CD4-positive, alpha-beta T cell (primary cell): ENCODE measurements around the gene RPN2. TPM values are rescaled to one million over a fixed set of nuclear protein-coding genes. Genes with fewer than 3 reads are reported as not detected.

Source experiments
- ATAC-seq: fragments of 200-7000 bp; cut with Tn5 transposase; one replicate; pipeline ENCODE4 v1.10.0; 2022; ENCODE audit warnings: mild to moderate bottlenecking; ENCODE audit not compliant: poor library complexity
- CTCF ChIA-PET: fragments of 350-600 bp; sonication (Branson Sonifier 250); formaldehyde crosslinking; loops from one replicate; lab custom pipeline; 2021; ENCODE audit warnings: antibody characterized with exemption, inconsistent platforms; lab: Charles Lee
- POLR2A ChIA-PET: fragments of 350-600 bp; sonication (Branson Sonifier 250); formaldehyde crosslinking; loops from one replicate; lab custom pipeline; 2021; ENCODE audit warnings: antibody characterized with exemption, inconsistent platforms; lab: Charles Lee
- DNase-seq, 14 experiments: peaks; one replicate each; pipeline ENCODE4 v3.0.0-alpha.2; 2013 to 2020; ENCODE audit warnings: mixed read lengths in 2 of 14
- H3K27ac ChIP-seq, 2 donors: one replicate each; pipeline versions ENCODE4 v1.5.1 to v1.7.0; 2013; ENCODE audit warnings: low read length in 2 of 2, low read depth in 1 of 2, mild to moderate bottlenecking in 1 of 2
- H3K27me3 ChIP-seq, 2 experiments: 1 replicate in 1 of 2; 2 replicates in 1 of 2; pipeline versions ENCODE4 v1.6.1 to v1.7.0; 2013; ENCODE audit warnings: low read length in 2 of 2, control low read depth in 1 of 2, mild to moderate bottlenecking in 1 of 2, moderate library complexity in 1 of 2; ENCODE audit not compliant: insufficient read depth in 2 of 2, control insufficient read depth in 1 of 2
- H3K36me3 ChIP-seq: one replicate; pipeline ENCODE4 v1.6.1; 2013; ENCODE audit warnings: low read length, control low read depth; ENCODE audit not compliant: insufficient read depth
- H3K4me1 ChIP-seq: one replicate; pipeline ENCODE4 v1.6.1; 2013; ENCODE audit warnings: low read length, control low read depth; ENCODE audit not compliant: insufficient read depth
- H3K4me3 ChIP-seq: one replicate; pipeline ENCODE4 v1.5.1; 2013; ENCODE audit warnings: mild to moderate bottlenecking, low read length, moderate library complexity
- H3K9me3 ChIP-seq, 2 experiments: 1 replicate in 1 of 2; 2 replicates in 1 of 2; pipeline versions ENCODE4 v1.6.1 to v1.7.0; 2013; ENCODE audit warnings: low read length in 2 of 2, mild to moderate bottlenecking in 2 of 2, control low read depth in 1 of 2, moderate library complexity in 1 of 2; ENCODE audit not compliant: control insufficient read depth in 1 of 2, insufficient read depth in 1 of 2
- H3K27ac Mint-ChIP-seq: one replicate; pipeline ENCODE4 v1.8.0; 2020; ENCODE audit warnings: mixed read lengths
- H3K27me3 Mint-ChIP-seq: one replicate; pipeline ENCODE4 v1.8.0; 2021; ENCODE audit warnings: mixed read lengths
- H3K36me3 Mint-ChIP-seq: one replicate; pipeline ENCODE4 v1.8.0; 2021; ENCODE audit warnings: low read depth, mixed read lengths
- H3K4me1 Mint-ChIP-seq: one replicate; pipeline ENCODE4 v1.8.0; 2021; ENCODE audit warnings: low read depth, mixed read lengths
- H3K4me3 Mint-ChIP-seq: one replicate; pipeline ENCODE4 v1.8.0; 2020; ENCODE audit warnings: mild to moderate bottlenecking, mixed read lengths
- H3K9me3 Mint-ChIP-seq: one replicate; pipeline ENCODE4 v1.8.0; 2020; ENCODE audit warnings: mixed read lengths
- intact Hi-C, 2 experiments: fragments of 100-400 bp; cut with DNase I in 1 of 2; cut with micrococcal nuclease in 1 of 2; formaldehyde crosslinking; loops; one replicate each; pipeline versions ENCODE4 v1.15.1 to v1.9.0; 2023 to 2025; cut with DNase I, micrococcal nuclease
- total RNA-seq, 174 experiments: library from RNA in 2 of 174; stranded (reverse) in 2 of 174; gene quantifications; one replicate each; pipeline ENCODE4 v1.2.3 and lab custom pipeline; 2021 to 2026
- TF ChIP-seq, protein P1 (sequence below): fragments of 200-600 bp; IDR thresholded peaks from one replicate; pipeline ENCODE4 v1.8.0; 2022; ENCODE audit warnings: antibody characterized with exemption, mild to moderate bottlenecking

The RPN2 gene
- total RNA-seq, 2 experiments from 2014 or later, result 62.8 to 65.8 TPM

DNA sequence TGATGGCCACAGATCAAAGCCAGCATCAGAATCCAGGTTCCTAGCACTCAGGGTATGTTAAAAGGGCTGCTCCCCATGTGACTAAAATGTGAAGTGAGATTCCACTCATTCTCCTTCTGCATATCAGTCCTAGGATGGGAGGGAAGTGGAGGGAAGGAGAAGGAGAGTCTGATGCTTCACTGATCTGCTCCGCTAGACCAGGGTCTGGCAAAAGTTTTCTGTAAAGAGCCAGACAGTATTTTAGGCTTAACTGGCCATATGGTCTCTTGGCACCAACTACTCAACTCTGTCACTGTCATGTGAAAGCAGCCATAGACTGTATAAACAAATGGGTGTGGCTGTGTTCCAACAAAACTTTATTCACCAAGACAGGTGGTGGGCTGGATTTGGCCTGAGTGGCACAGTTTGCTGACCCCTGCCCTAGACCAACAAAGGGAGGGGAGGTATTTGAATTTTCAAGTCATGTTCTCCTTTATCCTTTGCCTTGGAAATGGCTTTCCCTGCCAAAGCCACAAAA, 59.9 kb downstream of the RPN2 start:
- H3K4me3 Mint-ChIP-seq, result no peak overlapping the region
- peaks cover 99% of the 10 kb centered on the region for H3K36me3 ChIP-seq
- ChIA-PET POLR2A (no interaction called here), CTCF (no interaction called here)
- H3K27ac Mint-ChIP-seq, result no peak overlapping the region
- H3K27me3 ChIP-seq, result no peaks in the 10 kb centered on the region
- no peaks in the 10 kb centered on the region for H3K4me1 Mint-ChIP-seq
- peaks cover 94% of the 10 kb centered on the region for H3K36me3 Mint-ChIP-seq
- H3K4me1 ChIP-seq, result no peaks in the 10 kb centered on the region
- no peak overlapping the region for H3K4me3 ChIP-seq
- no peaks in the 10 kb centered on the region for H3K9me3 Mint-ChIP-seq
- DNase-seq (no peak), ATAC-seq (no peak)
- H3K9me3 ChIP-seq, result no peaks in the 10 kb centered on the region
- H3K27ac ChIP-seq, result no peak overlapping the region
- intact Hi-C loops, result no loop called here
- no peaks in the 10 kb centered on the region for H3K27me3 Mint-ChIP-seq
- TF ChIP-seq, protein P1, sequence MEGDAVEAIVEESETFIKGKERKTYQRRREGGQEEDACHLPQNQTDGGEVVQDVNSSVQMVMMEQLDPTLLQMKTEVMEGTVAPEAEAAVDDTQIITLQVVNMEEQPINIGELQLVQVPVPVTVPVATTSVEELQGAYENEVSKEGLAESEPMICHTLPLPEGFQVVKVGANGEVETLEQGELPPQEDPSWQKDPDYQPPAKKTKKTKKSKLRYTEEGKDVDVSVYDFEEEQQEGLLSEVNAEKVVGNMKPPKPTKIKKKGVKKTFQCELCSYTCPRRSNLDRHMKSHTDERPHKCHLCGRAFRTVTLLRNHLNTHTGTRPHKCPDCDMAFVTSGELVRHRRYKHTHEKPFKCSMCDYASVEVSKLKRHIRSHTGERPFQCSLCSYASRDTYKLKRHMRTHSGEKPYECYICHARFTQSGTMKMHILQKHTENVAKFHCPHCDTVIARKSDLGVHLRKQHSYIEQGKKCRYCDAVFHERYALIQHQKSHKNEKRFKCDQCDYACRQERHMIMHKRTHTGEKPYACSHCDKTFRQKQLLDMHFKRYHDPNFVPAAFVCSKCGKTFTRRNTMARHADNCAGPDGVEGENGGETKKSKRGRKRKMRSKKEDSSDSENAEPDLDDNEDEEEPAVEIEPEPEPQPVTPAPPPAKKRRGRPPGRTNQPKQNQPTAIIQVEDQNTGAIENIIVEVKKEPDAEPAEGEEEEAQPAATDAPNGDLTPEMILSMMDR, result no peak

DNA sequence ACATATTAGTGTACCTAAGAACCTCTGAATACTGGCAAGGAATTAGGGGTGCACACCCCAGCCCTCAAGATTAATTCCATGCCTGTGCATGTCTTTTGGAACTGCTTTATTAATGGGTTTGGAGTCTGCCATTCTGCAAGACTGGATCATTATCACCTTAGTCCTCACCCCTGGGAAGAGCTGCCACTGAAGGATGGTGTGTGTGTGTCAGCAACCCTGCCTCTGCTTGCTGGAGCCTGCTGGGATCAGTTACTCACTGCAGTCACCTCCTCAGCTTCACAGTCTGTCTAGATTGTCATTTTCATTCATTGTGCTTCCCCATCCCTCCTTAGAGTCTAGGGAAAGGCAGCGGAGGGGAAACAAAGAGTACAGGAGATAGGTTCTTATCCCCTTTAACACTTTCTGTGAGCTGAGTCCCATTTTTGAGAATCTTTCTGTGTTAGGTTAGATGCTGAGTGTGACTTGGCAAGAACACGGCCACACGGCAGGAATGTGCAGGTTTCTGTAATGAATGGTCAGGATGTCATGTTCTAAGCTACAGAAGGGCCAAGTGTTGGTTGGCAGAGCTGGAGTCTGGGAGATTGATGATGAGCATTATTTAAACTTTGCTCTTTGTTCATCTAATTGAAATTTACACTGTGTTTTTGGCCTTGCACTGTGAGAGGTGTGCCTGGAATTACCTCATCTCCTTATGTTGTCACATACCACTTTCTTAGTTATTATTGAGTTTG, 61.4 kb downstream of the RPN2 start:
- H3K4me3 ChIP-seq, result no peak overlapping the region
- no peak for ATAC-seq
- H3K27me3 ChIP-seq, result no peaks in the 10 kb centered on the region
- TF ChIP-seq, protein P1, result no peak
- DNase-seq, result no peak
- no peak overlapping the region for H3K27ac ChIP-seq
- Mint-ChIP-seq H3K27ac (no peak overlapping the region), H3K4me3 (no peak overlapping the region), H3K27me3 (no peaks in the 10 kb centered on the region), H3K9me3 (no peaks in the 10 kb centered on the region), H3K36me3 (peaks cover 80% of the 10 kb centered on the region), H3K4me1 (no peaks in the 10 kb centered on the region)
- ChIA-PET POLR2A (no interaction called here), CTCF (interaction anchor here (0.5 kb wide), 1 partner anchor 365 kb away, joined by 4 read pairs; no protein-coding TSS in a partner anchor)
- no peaks in the 10 kb centered on the region for H3K4me1 ChIP-seq
- H3K9me3 ChIP-seq, result no peaks in the 10 kb centered on the region
- intact Hi-C loops, result no loop called here
- peaks cover 88% of the 10 kb centered on the region for H3K36me3 ChIP-seq

DNA sequence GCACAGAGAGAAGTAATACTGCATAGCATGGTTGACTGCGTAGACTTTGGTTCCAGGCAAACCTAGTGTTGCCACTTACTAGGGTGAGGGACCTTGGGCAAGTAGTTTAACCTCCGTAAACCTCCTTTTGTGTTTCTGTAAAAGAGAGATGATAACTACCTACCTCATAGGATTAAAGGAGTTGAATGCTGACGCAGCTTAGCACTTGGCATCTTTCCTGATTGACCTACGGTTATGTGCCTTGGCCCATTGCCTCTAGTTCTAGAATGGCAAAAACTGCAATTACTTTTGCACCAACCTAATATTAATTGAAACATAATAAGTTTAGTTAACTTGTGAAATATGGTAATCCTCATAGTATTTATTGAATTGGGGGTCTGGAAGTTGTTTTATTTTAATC, 63.4 kb downstream of the RPN2 start:
- Mint-ChIP-seq H3K4me1 (no peaks in the 10 kb centered on the region), H3K9me3 (no peaks in the 10 kb centered on the region), H3K27ac (no peak overlapping the region), H3K4me3 (no peak overlapping the region), H3K36me3 (peaks cover 61% of the 10 kb centered on the region), H3K27me3 (no peaks in the 10 kb centered on the region)
- peaks cover 68% of the 10 kb centered on the region for H3K36me3 ChIP-seq
- no peaks in the 10 kb centered on the region for H3K9me3 ChIP-seq
- DNase-seq (no peak), ATAC-seq (no peak)
- no peaks in the 10 kb centered on the region for H3K4me1 ChIP-seq
- CTCF ChIA-PET, result interaction anchor here (1.2 kb wide), 1 partner anchor 47 kb away, joined by 4 read pairs; no protein-coding TSS in a partner anchor
- H3K4me3 ChIP-seq, result no peak overlapping the region
- TF ChIP-seq, protein P1, result no peak
- H3K27me3 ChIP-seq, result no peaks in the 10 kb centered on the region
- intact Hi-C loops, result no loop called here
- H3K27ac ChIP-seq, result no peak overlapping the region
- POLR2A ChIA-PET, result no interaction called here
